Retinal pigment epithelial cell (primary cell): ENCODE data around the gene MYO5B.

Experiments used
- DNase-seq: peaks from one replicate; pipeline ENCODE4 v3.0.0-alpha.2; 2010; ENCODE audit warnings: low read depth
- H3K4me3 ChIP-seq: 2 replicates; pipeline ENCODE4 v1.5.1; 2011; ENCODE audit warnings: mild to moderate bottlenecking, low read length, control low read depth, moderate library complexity
- CTCF ChIP-seq: conservative IDR thresholded peaks from 2 replicates; pipeline ENCODE4 v1.5.1; 2011; ENCODE audit warnings: low read depth, low read length, control low read depth, inconsistent platforms

Gene MYO5B

GRCh38 chr18:50080932-50081560, 113.9 kb downstream of the MYO5B start:
- no peak for DNase-seq

DNA sequence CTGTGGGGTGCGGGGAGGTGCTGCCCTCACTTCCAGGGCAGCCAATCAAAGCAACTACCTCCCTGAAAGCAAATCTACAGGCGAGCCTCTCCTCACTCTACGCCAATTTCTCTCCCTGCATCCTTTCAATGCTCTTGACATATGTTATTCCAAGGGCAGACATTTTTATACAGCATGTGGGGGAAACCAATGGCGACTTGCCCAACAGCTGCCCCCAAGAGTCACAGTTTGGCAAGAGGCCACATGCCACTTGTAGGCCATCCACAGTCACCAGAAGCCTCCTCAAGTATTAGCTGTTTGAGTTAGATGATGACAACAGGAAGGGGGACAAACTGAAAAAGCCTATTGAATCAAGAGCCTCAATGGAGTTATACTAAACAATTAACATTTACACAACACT, 114.6 kb downstream of the MYO5B start:
- no peak for TF ChIP-seq CTCF
- H3K4me3 ChIP-seq = no peak overlapping the region
- no peak for DNase-seq

More at GRCh38 chr18:50080932-50081560, 113.9 kb downstream of the MYO5B start:
- no peak overlapping the region for H3K4me3 ChIP-seq
- TF ChIP-seq CTCF = no peak

- no peak for TF ChIP-seq CTCF
- no peak overlapping the region for H3K4me3 ChIP-seq
- no peak for DNase-seq
Measured at GRCh38 chr18:50079571-50080295, 115.2 kb downstream of the MYO5B start.

- TF ChIP-seq CTCF = no peak
- H3K4me3 ChIP-seq = no peak overlapping the region
- DNase-seq = no peak
Measured at GRCh38 chr18:50076277-50076676, 118.7 kb downstream of the MYO5B start.

- TF ChIP-seq CTCF = no peak
- no peak overlapping the region for H3K4me3 ChIP-seq
- DNase-seq = no peak
Measured at GRCh38 chr18:50075772-50076171, 119.2 kb downstream of the MYO5B start.

DNA sequence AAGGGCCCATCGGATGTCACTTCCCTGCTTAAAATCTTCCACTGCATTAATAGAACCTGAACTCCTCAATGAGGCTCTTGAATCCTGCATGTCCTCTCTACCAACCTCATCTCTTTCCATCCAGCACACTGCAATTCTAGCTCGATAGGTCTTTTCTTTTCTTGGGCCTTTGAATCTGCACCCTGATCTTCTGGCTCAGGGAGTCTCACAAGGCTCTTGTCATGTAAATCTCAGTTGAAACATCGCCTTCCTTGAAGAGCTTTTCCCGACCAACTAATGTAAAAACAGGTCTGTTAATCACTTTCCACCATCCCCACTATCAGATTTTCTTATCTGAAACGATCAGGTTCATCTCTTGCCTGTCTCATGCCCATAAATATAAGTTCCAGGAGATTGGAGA, 120.5 kb downstream of the MYO5B start:
- no peak for DNase-seq
- H3K4me3 ChIP-seq = no peak overlapping the region
- TF ChIP-seq CTCF = no peak

- no peak for TF ChIP-seq CTCF
- DNase-seq = no peak
- no peak overlapping the region for H3K4me3 ChIP-seq
Measured at GRCh38 chr18:50073319-50073718, 121.6 kb downstream of the MYO5B start.
